K562 (cell line): ENCODE measurements around the gene MGST2. TPM values are rescaled to one million over a fixed set of nuclear protein-coding genes. Genes with fewer than 3 reads are reported as not detected.

Experiments used
- CBX8 ChIP-seq: fragments of 200-600 bp; sonication (generic); IDR thresholded peaks from 2 replicates; pipeline ENCODE4 v1.6.1; 2012; ENCODE audit warnings: borderline replicate concordance, mixed run types, low read depth, mild to moderate bottlenecking, moderate library complexity, mixed read lengths, low read length, control low read depth, inconsistent platforms; ENCODE audit not compliant: poor library complexity, severe bottlenecking; ENCODE audit errors: extremely low read depth
- CTCFL ChIP-seq: IDR thresholded peaks from 2 replicates; pipeline ENCODE4 v1.6.1; 2011; ENCODE audit warnings: borderline replicate concordance, low read depth, mild to moderate bottlenecking, moderate library complexity, low read length; ENCODE audit not compliant: insufficient read depth, poor library complexity, severe bottlenecking
- ESRRB ChIP-seq: fragments of 250-450 bp; sonication (Bioruptor Pico); IDR thresholded peaks from 2 replicates; pipeline ENCODE4 v1.5.0; 2020; ENCODE audit warnings: mild to moderate bottlenecking, moderate library complexity, borderline replicate concordance
- KDM2B ChIP-seq: fragments of 250-450 bp; sonication (Bioruptor Pico); IDR thresholded peaks from 2 replicates; pipeline ENCODE4 v1.8.0; 2021; ENCODE audit warnings: mild to moderate bottlenecking, moderate library complexity
- KLF16 ChIP-seq: IDR thresholded peaks from 2 replicates; pipeline ENCODE4 v1.6.1; 2016; ENCODE audit warnings: antibody characterized with exemption
- KLF6 ChIP-seq: fragments of 250-450 bp; sonication (Bioruptor Pico); IDR thresholded peaks from 2 replicates; pipeline ENCODE4 v1.4.0; 2020; ENCODE audit warnings: mild to moderate bottlenecking, moderate library complexity, borderline replicate concordance
- MEIS2 ChIP-seq: fragments of 450-650 bp; IDR thresholded peaks from 2 replicates; pipeline ENCODE4 v1.6.1; 2014; ENCODE audit warnings: mild to moderate bottlenecking; ENCODE audit not compliant: partially characterized antibody
- NR2C1 ChIP-seq, 2 experiments: fragments of 450-650 bp; IDR thresholded peaks; 2 replicates each; pipeline ENCODE4 v1.6.1; 2017; ENCODE audit warnings: mild to moderate bottlenecking in 2 of 2, antibody characterized with exemption in 1 of 2, inconsistent platforms in 1 of 2, missing compliant biosample characterization in 1 of 2, missing genetic modification characterization in 1 of 2
- RUNX1 ChIP-seq: sonication (generic); IDR thresholded peaks from 2 replicates; pipeline ENCODE4 v1.6.1; 2016; ENCODE audit warnings: antibody characterized with exemption, low read depth
- SAFB ChIP-seq: fragments of 200-400 bp; formaldehyde crosslinking; IDR thresholded peaks from 2 replicates; pipeline ENCODE4 v1.6.1; 2017; ENCODE audit warnings: low read depth, low read length, borderline replicate concordance
- SMARCA4 ChIP-seq: fragments of 450-650 bp; IDR thresholded peaks from 2 replicates; pipeline ENCODE4 v1.6.1; 2016
- SMARCC2 ChIP-seq: fragments of 450-650 bp; IDR thresholded peaks from 2 replicates; pipeline ENCODE4 v1.6.1; 2017; ENCODE audit warnings: antibody characterized with exemption, moderate library complexity, mild to moderate bottlenecking, low read depth
- TFAP4 ChIP-seq: sonication (generic); formaldehyde crosslinking; IDR thresholded peaks from 2 replicates; pipeline ENCODE4 v1.8.0; 2022; ENCODE audit warnings: missing genetic modification reagents, mild to moderate bottlenecking, moderate library complexity, borderline replicate concordance
- THRB ChIP-seq: fragments of 450-650 bp; formaldehyde crosslinking; conservative IDR thresholded peaks from 2 replicates; pipeline ENCODE4 v1.4.0; 2022; ENCODE audit warnings: mild to moderate bottlenecking, missing genetic modification characterization
- ZBTB7A ChIP-seq: IDR thresholded peaks from 2 replicates; pipeline ENCODE4 v1.6.1; 2011; ENCODE audit warnings: low read depth, mild to moderate bottlenecking, low read length, moderate library complexity, borderline replicate concordance; ENCODE audit not compliant: control insufficient read depth
- ZBTB8A ChIP-seq: fragments of 450-650 bp; IDR thresholded peaks from 2 replicates; pipeline ENCODE4 v1.6.1; 2018; ENCODE audit warnings: mild to moderate bottlenecking, moderate library complexity; ENCODE audit not compliant: partially characterized antibody
- ZNF280B ChIP-seq: fragments of 250-450 bp; sonication (Bioruptor Pico); IDR thresholded peaks from 2 replicates; pipeline ENCODE4 v1.5.1; 2021; ENCODE audit warnings: mild to moderate bottlenecking
- polyA plus RNA-seq, 8 experiments: library from polyadenylated mRNA; depleted of rRNA in 4 of 8; stranded (reverse) in 5 of 8; unstranded in 3 of 8; fragments of >200 nt; fragmentation: Nextera tagmentation in 2 of 8; fragmentation: Illumina TruSeq in 1 of 8; extraction: Ambion mirVana in 2 of 8; extraction: Trizol in 1 of 8; gene quantifications; 2 replicates each; pipeline versions ENCODE4 v1.2.1 to v1.2.3, GENCODE V29; 2011 to 2014; ENCODE audit warnings: inconsistent platforms in 1 of 8, missing spikeins in 1 of 8
- total RNA-seq, 7 experiments: library from RNA; depleted of rRNA in 6 of 7; stranded (reverse); fragments of >200 nt in 6 of 7; fragmentation: Illumina TruSeq in 2 of 7; extraction: Trizol in 2 of 7; gene quantifications; 2 replicates each; pipeline versions ENCODE4 v1.2.1 to v1.2.3, GENCODE V29; 2011 to 2021; ENCODE audit warnings: low replicate concordance in 1 of 7

MGST2 gene
- total and polyA plus RNA-seq, 9 of the 15 experiments (the other 6 are each of a cell fraction or from before 2014, with no cell fraction given) = 38.7 to 115 (median 84.6) TPM

GRCh38 chr4:139682741-139683151 is 17.1 kb downstream of the MGST2 start (continued):
- peak; percentile 80 for TF ChIP-seq MEIS2
- 0 out of 2 replicates have a peak, but pooled peaks have one; percentile 21 for TF ChIP-seq SMARCC2
- no peak for TF ChIP-seq KDM2B (CRISPR knock-in tag)
- TF ChIP-seq ZBTB7A = peak; percentile 67
- no peak for TF ChIP-seq ESRRB (CRISPR knock-in tag)
- TF ChIP-seq RUNX1 = no peak
- TF ChIP-seq TFAP4 (CRISPR knock-in tag) = no peak
- peak; percentile 27; the same call in 1 of the 2 replicates for TF ChIP-seq NR2C1 (IDR thresholded peaks at IDR 0.05)
- TF ChIP-seq NR2C1 (tag; IDR thresholded peaks at IDR 0.05) = no peak
- 0 out of 2 replicates have a peak, but pooled peaks have one; percentile 34 for TF ChIP-seq SMARCA4
- TF ChIP-seq ZBTB8A = no peak
- no peak for TF ChIP-seq KLF6
- no peak for TF ChIP-seq CTCFL
- no peak for TF ChIP-seq SAFB
- TF ChIP-seq KLF16 = no peak
- TF ChIP-seq THRB = no peak
- TF ChIP-seq CBX8 = no peak
- no peak for TF ChIP-seq ZNF280B (CRISPR knock-in tag)
